A549 (cell line): ENCODE measurements around the gene SUSD1. TPM values are rescaled to one million over a fixed set of nuclear protein-coding genes. Genes with fewer than 3 reads are reported as not detected.

Experiments
- ATAC-seq, 2 experiments: fragments of 200-7000 bp in 1 of 2; fragments of >200 bp in 1 of 2; cut with Nextera tagmentation in 1 of 2; cut with Tn5 transposase in 1 of 2; 3 replicates each; pipeline versions ENCODE4 v1.8.0 to v1.9.1; 2018 to 2020; ENCODE audit warnings: mild to moderate bottlenecking in 1 of 2, moderate library complexity in 1 of 2
- CTCF ChIA-PET: fragments of 300-600 bp; sonication (Branson Sonifier 250); formaldehyde crosslinking; extraction: SDS; loops from one replicate; lab custom pipeline; 2021; ENCODE audit warnings: antibody characterized with exemption, inconsistent platforms; lab: Yijun Ruan, JAX
- POLR2A ChIA-PET: fragments of 350-600 bp; formaldehyde crosslinking; extraction: SDS; loops from one replicate; lab custom pipeline; 2021; ENCODE audit warnings: antibody characterized with exemption, inconsistent platforms; lab: Yijun Ruan, JAX
- DNase-seq, 2 experiments: peaks; one replicate each; pipeline versions ENCODE4 v3.0.0 to v3.0.0-alpha.2; 2011 to 2016; ENCODE audit warnings: low read depth in 1 of 2, low spot score in 1 of 2
- FAIRE-seq: peaks from 2 replicates; lab custom pipeline; 2011; peaks lifted over from hg19 to GRCh38; lab: Jason Lieb, UNC
- H3K27ac ChIP-seq, 2 experiments: fragments of >200 bp; sonication (Bioruptor Twin); formaldehyde crosslinking; 3 replicates each; pipeline ENCODE4 v1.5.1; 2016 to 2017
- H3K4me1 ChIP-seq: fragments of >200 bp; sonication (Bioruptor Twin); formaldehyde crosslinking; 3 replicates; pipeline ENCODE4 v1.6.1; 2016
- H3K4me2 ChIP-seq: fragments of >200 bp; sonication (Bioruptor Twin); formaldehyde crosslinking; 3 replicates; pipeline ENCODE4 v1.6.1; 2016
- H3K4me3 ChIP-seq: fragments of >200 bp; sonication (Bioruptor Twin); formaldehyde crosslinking; 3 replicates; pipeline ENCODE4 v1.5.1; 2016
- H3K9me3 ChIP-seq: fragments of >200 bp; sonication (Bioruptor Twin); formaldehyde crosslinking; 3 replicates; pipeline ENCODE4 v1.6.1; 2016
- BCL3 ChIP-seq: fragments of >200 bp; sonication (Bioruptor Twin); formaldehyde crosslinking; IDR thresholded peaks from 3 replicates; pipeline ENCODE4 v1.6.1; 2016
- BHLHE40 ChIP-seq: IDR thresholded peaks from 2 replicates; pipeline ENCODE4 v1.6.1; 2012; ENCODE audit warnings: low read depth, low read length, inconsistent platforms
- CBX8 ChIP-seq: fragments of 200-600 bp; sonication (generic); IDR thresholded peaks from 2 replicates; pipeline ENCODE4 v1.6.1; 2016
- CHD2 ChIP-seq: fragments of 150-350 bp; IDR thresholded peaks from 2 replicates; pipeline ENCODE4 v1.6.1; 2014; ENCODE audit warnings: low read length; ENCODE audit not compliant: partially characterized antibody
- EHF ChIP-seq: fragments of 250-450 bp; sonication (Bioruptor Pico); IDR thresholded peaks from 2 replicates; pipeline ENCODE4 v1.5.0; 2020; ENCODE audit warnings: mild to moderate bottlenecking
- EP300 ChIP-seq, 2 experiments: fragments of >200 bp; sonication (Bioruptor Twin); formaldehyde crosslinking; IDR thresholded peaks; 2 replicates in 1 of 2; 3 replicates in 1 of 2; pipeline ENCODE4 v1.6.1; 2016 to 2017
- FOXS1 ChIP-seq: fragments of 250-450 bp; sonication (Bioruptor Pico); IDR thresholded peaks from 2 replicates; pipeline ENCODE4 v1.5.0; 2020; ENCODE audit warnings: mild to moderate bottlenecking, moderate library complexity
- GATA3 ChIP-seq: IDR thresholded peaks from 2 replicates; pipeline ENCODE4 v1.6.1; 2012; ENCODE audit warnings: borderline replicate concordance
- HDAC2 ChIP-seq: fragments of 200-600 bp; sonication (generic); IDR thresholded peaks from 2 replicates; pipeline ENCODE4 v1.6.1; 2016
- HES2 ChIP-seq: fragments of >200 bp; sonication (Bioruptor Twin); formaldehyde crosslinking; IDR thresholded peaks from 2 replicates; pipeline ENCODE4 v1.6.1; 2016
- HEYL ChIP-seq: fragments of 250-450 bp; sonication (Bioruptor Pico); IDR thresholded peaks from 2 replicates; pipeline ENCODE4 v1.8.0; 2021; ENCODE audit warnings: mild to moderate bottlenecking, moderate library complexity
- HMGXB4 ChIP-seq: fragments of 250-450 bp; sonication (Bioruptor Pico); IDR thresholded peaks from 2 replicates; pipeline ENCODE4 v1.5.0; 2021; ENCODE audit warnings: mild to moderate bottlenecking, moderate library complexity, borderline replicate concordance
- HOXA7 ChIP-seq: fragments of 250-450 bp; sonication (Bioruptor Pico); IDR thresholded peaks from 2 replicates; pipeline ENCODE4 v1.5.0; 2020; ENCODE audit warnings: mild to moderate bottlenecking, moderate library complexity
- HOXB5 ChIP-seq: fragments of 250-450 bp; sonication (Bioruptor Pico); IDR thresholded peaks from 2 replicates; pipeline ENCODE4 v1.5.0; 2020; ENCODE audit warnings: mild to moderate bottlenecking, moderate library complexity
- JUN ChIP-seq, 2 experiments: fragments of >200 bp; sonication (Bioruptor Twin); formaldehyde crosslinking; IDR thresholded peaks; 2 replicates in 1 of 2; 3 replicates in 1 of 2; pipeline ENCODE4 v1.6.1; 2016 to 2017
- JUNB ChIP-seq: fragments of >200 bp; sonication (Bioruptor Twin); formaldehyde crosslinking; IDR thresholded peaks from 2 replicates; pipeline ENCODE4 v1.6.1; 2016
- KDM5A ChIP-seq: fragments of 200-600 bp; sonication (generic); IDR thresholded peaks from 2 replicates; pipeline ENCODE4 v1.6.1; 2016; ENCODE audit warnings: antibody characterized with exemption, mild to moderate bottlenecking
- MAFK ChIP-seq: fragments of 450-650 bp; IDR thresholded peaks from 2 replicates; pipeline ENCODE4 v1.6.1; 2014; ENCODE audit not compliant: partially characterized antibody
- MAX ChIP-seq: IDR thresholded peaks from 2 replicates; pipeline ENCODE4 v1.6.1; 2012
- MYC ChIP-seq: IDR thresholded peaks from 2 replicates; pipeline ENCODE4 v1.6.1; 2012; ENCODE audit warnings: mild to moderate bottlenecking, inconsistent platforms, low read length, improper control_type of control experiment, borderline replicate concordance
- NFE2L2 ChIP-seq: fragments of 150-350 bp; conservative IDR thresholded peaks from 2 replicates; pipeline ENCODE4 v1.6.1; 2014; ENCODE audit warnings: low read length
- NR3C1 ChIP-seq: fragments of >200 bp; sonication (Bioruptor Twin); formaldehyde crosslinking; IDR thresholded peaks from 3 replicates; pipeline ENCODE4 v1.6.1; 2017
- POLR2A ChIP-seq: IDR thresholded peaks from 2 replicates; pipeline ENCODE4 v1.6.1; 2012; ENCODE audit warnings: mild to moderate bottlenecking, low read length
- RAD21 ChIP-seq, 2 experiments: fragments of >200 bp in 1 of 2; sonication (Bioruptor Twin) in 1 of 2; formaldehyde crosslinking in 1 of 2; IDR thresholded peaks in 1 of 2; conservative IDR thresholded peaks in 1 of 2; 2 replicates in 1 of 2; 3 replicates in 1 of 2; pipeline ENCODE4 v1.6.1; 2012 to 2018; ENCODE audit warnings: inconsistent platforms in 1 of 2
- RNF2 ChIP-seq: fragments of 200-600 bp; sonication (generic); IDR thresholded peaks from 2 replicates; pipeline ENCODE4 v1.6.1; 2016; ENCODE audit warnings: low read depth, mild to moderate bottlenecking, antibody characterized with exemption, moderate library complexity, borderline replicate concordance
- SREBF2 ChIP-seq: fragments of 450-650 bp; IDR thresholded peaks from 2 replicates; pipeline ENCODE4 v1.6.1; 2014; ENCODE audit warnings: mild to moderate bottlenecking, moderate library complexity
- USF2 ChIP-seq: fragments of 450-650 bp; IDR thresholded peaks from 2 replicates; pipeline ENCODE4 v1.6.1; 2014; ENCODE audit warnings: antibody characterized with exemption
- ZC3H11A ChIP-seq: fragments of 450-650 bp; IDR thresholded peaks from 2 replicates; pipeline ENCODE4 v1.6.1; 2014; ENCODE audit warnings: antibody characterized with exemption, mild to moderate bottlenecking
- ZNF302 ChIP-seq: fragments of 250-450 bp; sonication (Bioruptor Pico); IDR thresholded peaks from 2 replicates; pipeline ENCODE4 v1.9.0; 2021; ENCODE audit warnings: inconsistent platforms, mild to moderate bottlenecking, moderate library complexity
- ZSCAN20 ChIP-seq: fragments of 250-450 bp; sonication (Bioruptor Pico); IDR thresholded peaks from 2 replicates; pipeline ENCODE4 v1.8.0; 2022; ENCODE audit warnings: mild to moderate bottlenecking, moderate library complexity
- WGBS: methylation state at CpG from one replicate; pipeline ENCODE4 v1.1.6; 2017; ENCODE audit errors: missing lambda C conversion rate; 5-methylcytosine and 5-hydroxymethylcytosine counted together
- polyA plus RNA-seq, 4 experiments: library from polyadenylated mRNA; depleted of rRNA in 3 of 4; stranded (reverse); fragments of >200 nt; fragmentation: RNase III in 1 of 4; extraction: RNeasy Plus Mini Kit Qiagen cat#74134 plus additional on column Dnase treatment in 1 of 4; gene quantifications; 2 replicates in 3 of 4; 3 replicates in 1 of 4; pipeline ENCODE4 v1.2.3, GENCODE V29; 2011 to 2017
- TF ChIP-seq, protein P1 (sequence below): fragments of 200-600 bp; sonication (generic); IDR thresholded peaks from 2 replicates; pipeline ENCODE4 v1.6.1; 2016; ENCODE audit warnings: antibody characterized with exemption, mild to moderate bottlenecking, moderate library complexity

The SUSD1 gene
- polyA plus RNA-seq, 2 of the 4 experiments (the other 2 are of a cell fraction), result 15.7 to 18.6 TPM

DNA sequence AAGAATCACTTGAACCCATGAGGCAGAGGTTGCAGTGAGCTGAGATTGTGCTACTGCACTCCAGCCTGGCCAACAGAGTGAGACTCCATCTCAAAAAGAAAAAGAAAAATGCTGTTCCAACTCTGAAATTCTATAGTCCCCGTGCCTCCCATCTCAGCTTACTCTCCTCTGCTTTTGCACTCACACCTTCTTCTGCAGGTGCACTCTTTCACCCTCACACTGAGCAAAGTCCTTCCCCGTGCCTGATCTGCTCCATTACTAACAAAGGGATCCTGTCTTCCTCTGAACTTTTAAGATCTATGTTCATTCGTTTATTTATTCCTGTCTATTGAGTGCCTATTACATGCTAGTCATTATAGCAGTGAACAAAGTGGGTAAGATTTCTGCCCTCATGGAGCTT is 47.8 kb downstream of the SUSD1 start:
- 91% methylated on average over 3 of the region's 3 CpGs for WGBS

GRCh38 chr9:112125951-112126388 is 49.1 kb downstream of the SUSD1 start:
- ChIA-PET CTCF (interaction anchor here (1.3 to 4.2 kb wide), 2 partner anchors 13 to 32 kb away, joined by 4 to 21 read pairs; no protein-coding TSS in a partner anchor), POLR2A (no interaction called here)
- no peaks in the 10 kb centered on the region for H3K9me3 ChIP-seq
- peak overlapping the region; percentile 61 for H3K4me2 ChIP-seq
- 0% methylated on average over 1 of the region's 1 CpG for WGBS
- H3K4me1 ChIP-seq, result peaks cover 69% of the 10 kb centered on the region
- DNase-seq (peak; percentile 64 to 93), FAIRE-seq (peak; percentile 98), ATAC-seq (peak; percentile 92)
- no peak overlapping the region for H3K4me3 ChIP-seq
- H3K27ac ChIP-seq, result peak overlapping the region; percentile 83 to 91
- TF ChIP-seq ZSCAN20 (CRISPR knock-in tag) (no peak), JUNB (peak; percentile 93), EP300 (IDR thresholded peaks at IDR 0.05) (peak; percentile 90 to 94), BCL3 (peak; percentile 55; the same call in 1 of the 3 replicates), CBX8 (no peak), HEYL (CRISPR knock-in tag) (no peak), EHF (peak; percentile 77; the same call in 1 of the 2 replicates), MAFK (peak; percentile 54), FOXS1 (peak; percentile 62; the same call in 1 of the 2 replicates), NR3C1 (no peak), MAX (peak; percentile 77), HOXA7 (CRISPR knock-in tag) (0 out of 2 replicates have a peak, but pooled peaks have one; percentile 55), RAD21 (conservative IDR thresholded peaks at IDR 0.05 in 1 of 2, IDR thresholded peaks at IDR 0.05 in 1 of 2) (peak in 1 of 2 experiments; percentile 44; a peak in 2 of 5 replicates), POLR2A (no peak), GATA3 (peak; percentile 96), ZNF302 (CRISPR knock-in tag) (0 out of 2 replicates have a peak, but pooled peaks have one; percentile 32), HOXB5 (peak; percentile 85)

More for the DNA sequence above, 47.8 kb downstream of the SUSD1 start:
- FAIRE-seq (no peak), ATAC-seq (no peak), DNase-seq (no peak)
- POLR2A ChIA-PET, result no interaction called here
- Histone ChIP-seq H3K4me2 (no peak overlapping the region), H3K4me3 (no peak overlapping the region), H3K9me3 (no peaks in the 10 kb centered on the region), H3K4me1 (peaks cover 64% of the 10 kb centered on the region), H3K27ac (peak overlapping the region; percentile 83 to 91)
- CTCF ChIA-PET, result interaction anchor here (1.1 to 4.2 kb wide), 5 partner anchors 14 to 47 kb away, joined by 3 to 21 read pairs (median 6); no protein-coding TSS in a partner anchor
- TF ChIP-seq SREBF2 (no peak), ZC3H11A (no peak), HMGXB4 (CRISPR knock-in tag) (no peak), ZNF302 (CRISPR knock-in tag) (no peak), MYC (no peak), USF2 (no peak), KDM5A (no peak), HOXB5 (no peak), BHLHE40 (no peak), HES2 (no peak), ZSCAN20 (CRISPR knock-in tag) (no peak), CHD2 (no peak), NFE2L2 (no peak), JUN (IDR thresholded peaks at IDR 0.05) (no peak), RNF2 (no peak), HDAC2 (no peak)
- TF ChIP-seq, protein P1, sequence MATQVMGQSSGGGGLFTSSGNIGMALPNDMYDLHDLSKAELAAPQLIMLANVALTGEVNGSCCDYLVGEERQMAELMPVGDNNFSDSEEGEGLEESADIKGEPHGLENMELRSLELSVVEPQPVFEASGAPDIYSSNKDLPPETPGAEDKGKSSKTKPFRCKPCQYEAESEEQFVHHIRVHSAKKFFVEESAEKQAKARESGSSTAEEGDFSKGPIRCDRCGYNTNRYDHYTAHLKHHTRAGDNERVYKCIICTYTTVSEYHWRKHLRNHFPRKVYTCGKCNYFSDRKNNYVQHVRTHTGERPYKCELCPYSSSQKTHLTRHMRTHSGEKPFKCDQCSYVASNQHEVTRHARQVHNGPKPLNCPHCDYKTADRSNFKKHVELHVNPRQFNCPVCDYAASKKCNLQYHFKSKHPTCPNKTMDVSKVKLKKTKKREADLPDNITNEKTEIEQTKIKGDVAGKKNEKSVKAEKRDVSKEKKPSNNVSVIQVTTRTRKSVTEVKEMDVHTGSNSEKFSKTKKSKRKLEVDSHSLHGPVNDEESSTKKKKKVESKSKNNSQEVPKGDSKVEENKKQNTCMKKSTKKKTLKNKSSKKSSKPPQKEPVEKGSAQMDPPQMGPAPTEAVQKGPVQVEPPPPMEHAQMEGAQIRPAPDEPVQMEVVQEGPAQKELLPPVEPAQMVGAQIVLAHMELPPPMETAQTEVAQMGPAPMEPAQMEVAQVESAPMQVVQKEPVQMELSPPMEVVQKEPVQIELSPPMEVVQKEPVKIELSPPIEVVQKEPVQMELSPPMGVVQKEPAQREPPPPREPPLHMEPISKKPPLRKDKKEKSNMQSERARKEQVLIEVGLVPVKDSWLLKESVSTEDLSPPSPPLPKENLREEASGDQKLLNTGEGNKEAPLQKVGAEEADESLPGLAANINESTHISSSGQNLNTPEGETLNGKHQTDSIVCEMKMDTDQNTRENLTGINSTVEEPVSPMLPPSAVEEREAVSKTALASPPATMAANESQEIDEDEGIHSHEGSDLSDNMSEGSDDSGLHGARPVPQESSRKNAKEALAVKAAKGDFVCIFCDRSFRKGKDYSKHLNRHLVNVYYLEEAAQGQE, result no peak
